Motor neuron (in vitro differentiated cells): ENCODE measurements around the gene OR52E2. TPM values are rescaled to one million over a fixed set of nuclear protein-coding genes. Genes with fewer than 3 reads are reported as not detected.
"Not testable (repeated sequence)": the region's sequence is repeated elsewhere in the genome, so short reads cannot be mapped to it uniquely, and the experiment has no call there.

ENCODE experiments used
- ATAC-seq, 8 experiments: fragments of 200-7000 bp; cut with Tn5 transposase; replicated peaks in 6 of 8; 2 replicates each; pipeline ENCODE4 v1.8.0; 2021; ENCODE audit warnings: mild to moderate bottlenecking in 8 of 8, moderate library complexity in 8 of 8
- H3K27ac ChIP-seq, 2 donors: fragments of 250-450 bp; sonication (Bioruptor Pico); 2 replicates each; pipeline ENCODE4 v1.9.0; 2021; ENCODE audit warnings: antibody characterized with exemption in 2 of 2, mild to moderate bottlenecking in 2 of 2, moderate library complexity in 1 of 2
- H3K4me1 ChIP-seq, 2 donors: fragments of 250-450 bp; sonication (Bioruptor Pico); replicated peaks in 1 of 2; 2 replicates each; pipeline ENCODE4 v1.6.1; 2021; ENCODE audit warnings: antibody characterized with exemption in 2 of 2, mild to moderate bottlenecking in 2 of 2, moderate library complexity in 1 of 2
- H3K4me3 ChIP-seq, 5 donors: fragments of 250-450 bp; sonication (Bioruptor Pico); 2 replicates each; pipeline ENCODE4 v1.9.0; 2021; ENCODE audit warnings: antibody characterized with exemption in 5 of 5, mild to moderate bottlenecking in 5 of 5, moderate library complexity in 4 of 5
- WGBS, 10 experiments: fragments of 450-650 bp; shearing (Covaris generic); methylation state at CpG; one replicate each; pipeline ENCODE4 v1.0.0; 2022; 5-methylcytosine and 5-hydroxymethylcytosine counted together
- in situ Hi-C, 9 experiments: fragments of 400-800 bp; cut with MboI; loops; one replicate each; pipeline ENCODE4 v1.15.0; 2021; ENCODE audit warnings: low sequenced_read_pairs in 9 of 9, low pct_unique_long_range_greater_than_20kb in 2 of 9; ENCODE audit not compliant: unreplicated experiment in 9 of 9
- total RNA-seq, 8 experiments: library from RNA; unstranded; fragments of 300-600 nt; gene quantifications; 2 replicates each; pipeline versions ENCODE4 v1.2.3 to v1.2.4, GENCODE V29; 2022

The OR52E2 gene
- total RNA-seq, result 1 to 10 TPM in 1 of 8 experiments, under 1 TPM in 2, not detected in 5; 0.43 to 2.3 (median 0.45) TPM

DNA sequence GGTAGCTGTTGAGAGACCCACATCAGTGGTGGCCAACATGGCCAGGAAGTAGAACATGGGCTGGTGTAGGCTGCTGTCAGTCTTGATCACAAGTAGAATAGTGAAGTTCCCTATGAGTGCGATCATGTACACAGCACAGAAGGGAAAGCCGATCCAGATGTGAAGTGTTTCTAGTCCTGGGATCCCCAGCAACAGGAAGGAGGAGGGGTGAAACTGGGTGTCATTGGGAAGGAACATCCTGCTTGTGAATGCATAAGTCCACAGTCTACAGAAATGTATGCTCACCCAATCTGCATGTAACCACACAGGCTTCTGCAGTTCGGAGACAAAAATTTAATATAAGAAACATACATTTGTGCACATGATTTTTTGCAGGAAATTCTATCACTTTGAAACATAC lies at the start of gene OR52E2:
TSS of gene OR52E2 (minus strand) at position 237 of the 400 bp plus-strand sequence. CDS start at position 237, 0 bp downstream.
- in situ Hi-C loops, result no loop called here
- ATAC-seq, result peak in 3 of 8 experiments; percentile 57 to 72 (median 71)
- H3K4me1 ChIP-seq, result no peaks in the 10 kb centered on the region
- no peak within 1 kb of the TSS for H3K27ac ChIP-seq
- 0 to 88% (median 80%) methylated on average over 1 to 3 of the region's 3 CpGs; no CpG with 5 or more reads in 5 of the 10 experiments for WGBS, 10 experiments
- no peak within 1 kb of the TSS for H3K4me3 ChIP-seq

DNA sequence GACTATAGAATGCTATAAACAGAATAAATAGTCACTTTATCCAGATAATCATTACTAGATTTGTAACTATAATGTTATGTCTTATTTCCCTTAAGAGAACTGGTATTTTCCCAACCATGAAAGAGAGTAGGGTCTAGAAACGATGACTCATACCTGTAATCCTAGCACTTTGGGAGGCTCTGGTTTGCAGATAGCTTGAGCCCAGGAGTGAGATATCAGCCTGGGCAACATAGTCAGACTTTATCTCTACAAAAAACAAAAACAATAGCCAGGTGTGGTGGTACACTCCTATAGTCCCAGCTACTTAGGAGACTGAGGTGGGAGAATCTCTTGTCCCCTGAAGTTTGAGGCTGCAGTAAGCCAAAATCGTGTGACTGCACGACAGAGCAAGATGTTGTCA lies 47.9 kb upstream of the OR52E2 start:
- no peak overlapping the region for H3K4me3 ChIP-seq
- ATAC-seq, result peak in 1 of 8 experiments; percentile 29
- 29 to 86% (median 40%) methylated on average over 1 of the region's 3 CpGs; no CpG with 5 or more reads in 7 of the 10 experiments for WGBS, 10 experiments
- no peak overlapping the region for H3K27ac ChIP-seq
- H3K4me1 ChIP-seq, result no peaks in the 10 kb centered on the region
- in situ Hi-C loops, result no loop called here

DNA sequence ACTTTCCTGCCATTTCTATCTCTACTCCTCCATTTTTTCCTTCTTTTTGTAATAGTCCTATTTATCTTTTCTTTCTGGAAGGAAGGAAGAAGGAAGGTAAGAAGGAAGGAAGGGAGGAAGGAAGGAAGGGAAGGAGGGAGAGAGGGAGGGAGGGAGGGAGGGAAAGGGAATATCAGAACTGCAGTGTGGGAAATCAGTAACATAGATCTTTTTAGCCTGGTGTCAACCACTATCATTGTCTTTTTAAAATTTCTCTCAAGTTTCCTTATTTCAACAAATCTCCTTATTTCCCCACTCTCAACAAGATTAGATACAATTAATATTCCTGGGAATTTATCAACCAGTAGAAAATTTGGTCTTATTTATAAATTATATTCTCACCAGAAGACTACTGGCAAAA lies 43.6 kb upstream of the OR52E2 start:
- no peak for ATAC-seq
- no peaks in the 10 kb centered on the region for H3K4me1 ChIP-seq
- H3K4me3 ChIP-seq, result no peak overlapping the region
- no peak overlapping the region for H3K27ac ChIP-seq
- in situ Hi-C loops, result no loop called here

DNA sequence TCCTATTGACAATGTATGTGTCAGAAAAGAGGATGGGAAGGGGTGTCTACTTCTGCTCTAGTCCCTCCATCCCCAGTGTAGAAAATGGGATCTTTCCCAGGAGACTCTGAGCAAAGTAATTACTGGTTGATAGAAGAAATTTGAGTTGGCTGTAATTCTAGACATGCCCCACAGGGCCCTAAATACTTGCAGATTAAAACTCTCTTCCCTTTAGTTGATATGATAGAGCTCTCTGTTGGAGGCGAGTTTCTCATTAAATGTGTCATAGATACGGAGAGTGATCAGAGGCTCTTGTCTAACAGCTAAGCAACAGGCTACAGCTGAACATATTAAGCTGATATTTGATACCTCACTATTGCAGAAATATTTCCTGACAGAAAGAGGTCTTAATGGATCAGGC lies 42.8 kb upstream of the OR52E2 start:
- H3K4me1 ChIP-seq, result no peaks in the 10 kb centered on the region
- in situ Hi-C loops, result no loop called here
- peak in 2 of 8 experiments; percentile 40 to 65 for ATAC-seq
- no peak overlapping the region for H3K27ac ChIP-seq
- no peak overlapping the region for H3K4me3 ChIP-seq
- 29 to 91% (median 70%) methylated on average over 1 to 2 of the region's 2 CpGs; no CpG with 5 or more reads in 1 of the 10 experiments for WGBS, 10 experiments

DNA sequence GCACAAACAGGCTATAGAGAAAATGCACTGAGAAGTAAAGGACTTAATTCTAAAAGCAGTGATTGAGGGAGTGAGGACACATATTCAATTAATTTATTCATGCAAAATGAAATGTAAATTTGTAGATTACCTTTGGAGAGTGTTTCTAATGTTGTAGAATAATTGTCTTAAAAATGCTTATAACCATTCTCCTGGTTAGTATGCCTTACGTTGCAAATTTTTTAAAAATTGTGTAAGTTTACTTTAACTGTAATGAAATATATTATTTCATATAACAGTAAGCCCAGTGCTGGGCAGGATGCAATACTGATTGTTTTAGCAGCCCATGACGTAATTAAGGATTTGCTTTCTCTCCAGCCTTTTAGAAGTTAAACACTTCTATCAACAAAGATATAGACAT lies 36.6 kb upstream of the OR52E2 start:
- ATAC-seq, result no peak
- H3K27ac ChIP-seq, result no peak overlapping the region
- in situ Hi-C loops, result no loop called here
- no peak overlapping the region for H3K4me3 ChIP-seq
- no peaks in the 10 kb centered on the region for H3K4me1 ChIP-seq
- 39 to 75% (median 61%) methylated on average over 1 to 2 of the region's 2 CpGs; no CpG with 5 or more reads in 1 of the 10 experiments for WGBS, 10 experiments

DNA sequence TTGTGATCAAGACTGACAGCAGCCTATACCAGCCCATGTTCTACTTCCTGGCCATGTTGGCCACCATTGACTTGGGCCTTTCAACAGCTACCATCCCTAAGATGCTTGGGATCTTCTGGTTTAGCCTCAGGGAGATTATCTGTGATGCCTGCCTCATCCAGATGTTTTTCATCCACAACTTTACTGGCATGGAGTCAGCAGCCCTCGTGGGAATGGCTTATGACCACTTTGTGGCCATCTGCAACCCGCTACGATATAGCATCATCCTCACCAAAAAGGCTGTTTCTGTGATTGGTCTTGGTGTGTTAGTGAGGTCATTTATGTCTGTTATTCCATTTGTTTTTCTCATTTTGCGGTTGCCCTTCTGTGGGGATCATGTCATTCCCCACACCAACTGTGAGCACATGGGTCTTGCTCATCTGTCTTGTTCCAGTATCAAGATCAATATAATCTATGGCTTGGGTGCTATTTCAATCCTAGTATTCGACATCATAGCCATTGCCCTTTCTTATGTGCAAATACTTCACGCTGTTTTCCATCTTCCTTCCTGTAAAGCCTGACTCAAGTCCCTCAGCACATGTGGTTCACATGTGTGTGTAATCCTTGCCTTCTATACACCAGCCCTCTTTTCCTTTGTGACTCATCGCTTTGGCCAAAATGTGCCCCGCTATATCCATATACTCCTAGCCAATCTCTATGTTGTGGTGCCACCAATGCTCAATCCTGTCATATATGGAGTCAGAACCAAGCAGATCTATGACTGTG lies 33.6 kb upstream of the OR52E2 start:
- 0 to 100% (median 77%) methylated on average over 1 to 7 of the region's 8 CpGs; no CpG with 5 or more reads in 3 of the 10 experiments for WGBS, 10 experiments
- no peak overlapping the region for H3K4me3 ChIP-seq
- no peak overlapping the region for H3K27ac ChIP-seq
- in situ Hi-C loops, result no loop called here
- peak in 3 of 8 experiments; percentile 86 to 92 (median 87) for ATAC-seq
- peaks cover 0 to 4% of the 10 kb centered on the region in 2 donors for H3K4me1 ChIP-seq

DNA sequence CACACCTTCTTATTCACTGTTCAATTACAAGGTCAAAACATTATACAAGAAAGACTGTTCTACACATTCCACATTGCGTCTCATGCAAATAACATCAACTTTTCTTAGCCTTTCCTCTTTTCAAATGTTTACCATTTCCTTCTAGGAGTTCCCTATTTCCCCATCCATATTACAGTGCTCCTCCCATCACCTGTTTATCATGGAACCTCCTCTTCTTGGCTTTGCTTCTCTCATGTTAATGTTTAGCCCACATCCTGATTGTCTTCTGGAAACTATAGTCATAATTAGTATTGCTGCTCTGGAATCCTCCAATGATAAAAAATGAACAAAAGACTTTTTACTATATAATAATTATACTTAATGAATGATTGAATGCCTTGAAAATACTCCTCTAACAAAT lies 31.2 kb upstream of the OR52E2 start:
- Histone ChIP-seq H3K4me3 (no peak overlapping the region), H3K4me1 (peaks cover 0 to 4% of the 10 kb centered on the region in 2 donors), H3K27ac (no peak overlapping the region)
- ATAC-seq, result no peak
- 27 to 100% (median 100%) methylated on average over 1 of the region's 1 CpG; no CpG with 5 or more reads in 1 of the 10 experiments for WGBS, 10 experiments
- in situ Hi-C loops, result no loop called here

DNA sequence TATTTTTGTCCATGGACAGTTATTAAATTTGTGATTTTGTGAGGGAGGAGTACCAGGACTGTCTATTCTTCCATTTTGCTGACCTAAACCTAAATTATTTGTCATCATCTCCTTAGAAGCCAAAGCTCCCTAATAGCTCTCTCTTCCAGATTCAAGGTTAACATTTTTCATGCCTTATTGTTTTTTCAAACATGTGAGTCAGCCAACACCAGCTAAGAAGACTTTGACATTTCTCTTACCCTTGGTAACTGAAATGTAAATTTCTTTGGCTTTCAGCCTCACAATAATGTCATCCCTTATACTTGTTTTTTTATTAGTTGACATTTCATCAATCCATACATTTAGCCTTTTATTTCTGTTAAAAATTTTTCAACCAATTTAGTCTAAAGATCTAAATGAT lies 29.1 kb upstream of the OR52E2 start:
- Histone ChIP-seq H3K27ac (no peak overlapping the region), H3K4me3 (no peak overlapping the region), H3K4me1 (peaks cover 0 to 4% of the 10 kb centered on the region in 2 donors)
- in situ Hi-C loops, result no loop called here
- peak in 4 of 8 experiments; percentile 11 to 65 (median 46) for ATAC-seq

DNA sequence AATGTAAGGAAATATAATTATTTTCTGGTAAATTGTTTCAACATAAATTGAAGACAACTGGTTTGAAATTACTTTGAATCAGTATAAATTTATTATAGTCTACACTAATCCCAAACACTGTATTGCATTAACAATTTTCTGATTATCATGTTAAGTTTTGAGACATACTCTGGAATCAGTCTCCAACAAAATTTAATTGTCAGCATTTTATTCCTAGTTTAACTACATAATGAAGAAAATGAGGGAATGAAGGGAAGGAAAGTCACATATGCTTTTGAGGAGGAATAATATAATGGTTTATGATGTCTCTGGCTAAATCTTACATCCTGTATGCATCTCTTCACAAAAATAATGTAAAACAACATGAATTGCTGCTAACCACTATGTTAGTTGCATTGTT lies 24.2 kb upstream of the OR52E2 start:
- in situ Hi-C loops, result no loop called here
- no peak overlapping the region for H3K27ac ChIP-seq
- ATAC-seq, result no peak
- H3K4me1 ChIP-seq, result no peaks in the 10 kb centered on the region
- H3K4me3 ChIP-seq, result no peak overlapping the region

DNA sequence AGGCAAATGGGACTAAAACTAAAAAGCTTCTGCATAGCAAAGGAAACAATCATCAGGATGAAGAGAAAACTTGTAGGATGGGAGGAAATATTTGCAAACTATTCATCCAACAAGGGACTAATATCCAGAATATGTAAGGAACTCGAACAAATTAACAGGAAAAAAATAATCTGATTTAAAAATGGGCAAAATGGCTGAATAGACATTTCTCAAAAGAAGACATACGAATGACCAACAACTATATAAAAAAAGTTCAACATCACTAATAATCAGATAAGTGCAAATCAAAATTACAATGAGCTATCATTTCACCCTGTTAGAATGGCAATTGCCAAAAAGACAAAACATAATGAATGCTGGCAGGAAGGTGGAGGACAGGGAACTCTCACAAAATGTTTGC lies 22.0 kb upstream of the OR52E2 start:
- ATAC-seq, result no peak
- WGBS, 10 experiments, result 23 to 78% (median 55%) methylated on average over 2 of the region's 2 CpGs; no CpG with 5 or more reads in 2 of the 10 experiments
- Histone ChIP-seq H3K4me3 (no peak overlapping the region), H3K27ac (no peak overlapping the region), H3K4me1 (no peaks in the 10 kb centered on the region)
- in situ Hi-C loops, result no loop called here

DNA sequence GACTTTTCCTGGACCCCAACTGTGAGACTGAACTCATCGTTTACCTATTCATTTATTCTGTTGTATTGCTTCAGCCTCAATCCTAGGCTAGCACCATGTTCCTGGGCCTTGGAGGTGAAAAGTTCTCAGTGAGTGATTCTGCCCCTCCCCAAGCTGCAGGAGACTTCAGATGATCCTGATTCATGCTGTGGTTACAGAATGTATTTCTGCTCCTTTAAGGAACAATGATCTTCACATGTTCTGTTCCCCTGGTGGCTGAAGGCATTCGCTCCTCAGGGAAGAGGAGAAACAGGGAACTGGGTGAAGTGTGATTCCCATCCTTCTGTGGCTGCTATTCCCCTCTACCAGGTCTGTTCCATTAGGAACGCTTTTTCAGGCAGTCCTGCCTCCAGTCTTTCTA lies 12.4 kb upstream of the OR52E2 start:
- no peak overlapping the region for H3K4me3 ChIP-seq
- in situ Hi-C loops, result no loop called here
- 0 to 80% (median 44%) methylated on average over 1 to 3 of the region's 3 CpGs; no CpG with 5 or more reads in 1 of the 10 experiments for WGBS, 10 experiments
- no peaks in the 10 kb centered on the region for H3K4me1 ChIP-seq
- H3K27ac ChIP-seq, result no peak overlapping the region
- ATAC-seq, result peak in 3 of 8 experiments; percentile 23 to 95 (median 92)

DNA sequence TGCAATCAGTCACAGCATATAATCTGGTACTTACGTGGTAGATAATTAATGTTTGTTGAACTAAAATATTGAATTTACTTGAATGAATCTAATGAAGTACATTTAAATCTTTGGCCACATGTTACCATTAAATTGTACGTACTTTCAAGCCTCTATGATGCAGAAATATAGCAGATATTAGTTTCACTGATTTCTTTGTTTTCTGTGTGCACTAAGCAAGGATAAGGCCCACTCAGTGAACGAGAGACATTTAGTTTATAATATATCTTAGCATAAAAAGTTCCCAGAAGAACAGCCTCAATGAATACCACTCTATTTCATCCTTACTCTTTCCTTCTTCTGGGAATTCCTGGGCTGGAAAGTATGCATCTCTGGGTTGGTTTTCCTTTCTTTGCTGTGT lies 9.8 kb upstream of the OR52E2 start, which contains the start of gene OR52E1:
TSS of gene OR52E1 (plus strand) at position 301 of the 400 bp plus-strand sequence.
- ATAC-seq, result no peak
- Histone ChIP-seq H3K4me1 (no peaks in the 10 kb centered on the region), H3K27ac (no peak within 1 kb of the TSS), H3K4me3 (no peak within 1 kb of the TSS)
- WGBS, 10 experiments, result 21 to 63% (median 51%) methylated on average over 2 to 3 of the region's 3 CpGs; no CpG with 5 or more reads in 1 of the 10 experiments
- in situ Hi-C loops, result no loop called here

DNA sequence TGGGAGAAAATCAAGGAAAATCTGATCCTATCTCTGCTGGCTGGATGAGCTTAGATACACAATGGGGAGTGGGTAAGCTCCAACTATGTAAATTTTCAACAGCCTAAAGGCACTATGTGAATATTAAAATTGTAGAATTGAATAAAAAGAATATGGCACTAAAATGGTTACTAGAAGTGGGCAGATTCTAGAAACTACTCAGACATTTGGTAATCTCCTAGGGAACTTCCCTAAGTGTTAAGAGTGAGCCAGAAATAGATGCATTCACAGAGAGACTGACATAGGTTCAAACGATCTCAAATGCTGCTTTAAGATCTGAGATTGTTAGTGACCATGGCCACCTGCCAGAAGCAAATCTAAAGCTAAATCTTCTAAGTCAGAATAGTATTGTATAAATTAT lies 5.6 kb upstream of the OR52E2 start:
- H3K27ac ChIP-seq, result no peak overlapping the region
- H3K4me3 ChIP-seq, result no peak overlapping the region
- 0 to 71% (median 0%) methylated on average over 1 of the region's 1 CpG; no CpG with 5 or more reads in 4 of the 10 experiments for WGBS, 10 experiments
- peak in 3 of 8 experiments; percentile 53 to 88 (median 66) for ATAC-seq
- in situ Hi-C loops, result no loop called here
- no peaks in the 10 kb centered on the region for H3K4me1 ChIP-seq

DNA sequence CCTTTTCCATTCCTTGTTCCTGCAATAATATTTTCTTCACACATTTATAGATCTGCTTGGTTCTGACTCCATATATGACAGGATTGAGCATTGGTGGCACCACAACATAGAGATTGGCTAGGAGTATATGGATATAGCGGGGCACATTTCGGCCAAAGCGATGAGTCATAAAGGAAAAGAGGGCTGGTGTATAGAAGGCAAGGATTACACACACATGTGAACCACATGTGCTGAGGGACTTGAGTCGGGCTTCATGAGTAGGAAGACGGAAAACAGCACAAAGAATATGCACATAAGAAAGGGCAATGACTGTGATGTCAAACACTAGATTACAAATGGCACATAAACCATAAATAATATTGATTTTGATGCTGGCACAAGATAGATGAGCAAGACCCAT lies 748 bp downstream of the OR52E2 start:
- in situ Hi-C loops, H3K4me1 ChIP-seq, H3K4me3 ChIP-seq, H3K27ac ChIP-seq: not testable (repeated sequence)
- WGBS, 10 experiments, result 0 to 100% (median 54%) methylated on average over 1 to 4 of the region's 5 CpGs; no CpG with 5 or more reads in 2 of the 10 experiments
- peak in 3 of 8 experiments; percentile 89 to 97 (median 93) for ATAC-seq
